ENCODE measurements around the gene KCNH8.

The KCNH8 gene

GRCh38 chr3:19272296-19272695 is 124.0 kb downstream of the KCNH8 start:
- TF ChIP-seq JUND (IDR thresholded peaks at IDR 0.05; ENCODE audit: low read depth) = no peak
- in situ Hi-C loops (cut with HindIII; ENCODE audit: low pct_unique_long_range_greater_than_20kb, low sequenced_read_pairs) = no loop called here

GRCh38 chr3:19273091-19273490 is 124.8 kb downstream of the KCNH8 start:
- TF ChIP-seq JUND (IDR thresholded peaks at IDR 0.05; ENCODE audit: low read depth) = no peak
- DNase-seq (ENCODE audit: low read depth in 1 of 2, low spot score in 1 of 2) = no peak
- in situ Hi-C loops (cut with HindIII; ENCODE audit: low pct_unique_long_range_greater_than_20kb, low sequenced_read_pairs) = no loop called here

More at GRCh38 chr3:19272296-19272695, 124.0 kb downstream of the KCNH8 start:
- no peak for DNase-seq (ENCODE audit: low read depth in 1 of 2, low spot score in 1 of 2)

GRCh38 chr3:19274576-19274975 is 126.3 kb downstream of the KCNH8 start:
- no peak for TF ChIP-seq JUND (IDR thresholded peaks at IDR 0.05; ENCODE audit: low read depth)
- in situ Hi-C loops (cut with HindIII; ENCODE audit: low pct_unique_long_range_greater_than_20kb, low sequenced_read_pairs) = no loop called here
- no peak for DNase-seq (ENCODE audit: low read depth in 1 of 2, low spot score in 1 of 2)

- no peak for DNase-seq (ENCODE audit: low read depth in 1 of 2, low spot score in 1 of 2)
- TF ChIP-seq JUND (IDR thresholded peaks at IDR 0.05; ENCODE audit: low read depth) = no peak
- in situ Hi-C loops (cut with HindIII; ENCODE audit: low pct_unique_long_range_greater_than_20kb, low sequenced_read_pairs) = no loop called here
Measured at GRCh38 chr3:19284974-19285373, 136.7 kb downstream of the KCNH8 start.

- in situ Hi-C loops (cut with HindIII; ENCODE audit: low pct_unique_long_range_greater_than_20kb, low sequenced_read_pairs) = no loop called here
- no peak for TF ChIP-seq JUND (IDR thresholded peaks at IDR 0.05; ENCODE audit: low read depth)
- DNase-seq (ENCODE audit: low read depth in 1 of 2, low spot score in 1 of 2) = no peak
Measured at GRCh38 chr3:19293295-19293694, 145.0 kb downstream of the KCNH8 start.

GRCh38 chr3:19295208-19295607 is 146.9 kb downstream of the KCNH8 start:
- in situ Hi-C loops (cut with HindIII; ENCODE audit: low pct_unique_long_range_greater_than_20kb, low sequenced_read_pairs) = no loop called here
- no peak for DNase-seq (ENCODE audit: low read depth in 1 of 2, low spot score in 1 of 2)
- no peak for TF ChIP-seq JUND (IDR thresholded peaks at IDR 0.05; ENCODE audit: low read depth)

GRCh38 chr3:19331931-19332330 is 183.6 kb downstream of the KCNH8 start:
- in situ Hi-C loops (cut with HindIII; ENCODE audit: low pct_unique_long_range_greater_than_20kb, low sequenced_read_pairs) = no loop called here
- no peak for TF ChIP-seq JUND (IDR thresholded peaks at IDR 0.05; ENCODE audit: low read depth)
- DNase-seq (ENCODE audit: low read depth in 1 of 2, low spot score in 1 of 2) = no peak

- no peak for DNase-seq (ENCODE audit: low read depth in 1 of 2, low spot score in 1 of 2)
- in situ Hi-C loops (cut with HindIII; ENCODE audit: low pct_unique_long_range_greater_than_20kb, low sequenced_read_pairs) = no loop called here
- no peak for TF ChIP-seq JUND (IDR thresholded peaks at IDR 0.05; ENCODE audit: low read depth)
Measured at GRCh38 chr3:19334120-19334519, 185.8 kb downstream of the KCNH8 start.

- TF ChIP-seq JUND (IDR thresholded peaks at IDR 0.05; ENCODE audit: low read depth) = no peak
- in situ Hi-C loops (cut with HindIII; ENCODE audit: low pct_unique_long_range_greater_than_20kb, low sequenced_read_pairs) = no loop called here
- no peak for DNase-seq (ENCODE audit: low read depth in 1 of 2, low spot score in 1 of 2)
Measured at GRCh38 chr3:19338769-19339168, 190.5 kb downstream of the KCNH8 start.

- in situ Hi-C loops (cut with HindIII; ENCODE audit: low pct_unique_long_range_greater_than_20kb, low sequenced_read_pairs) = no loop called here
- DNase-seq (ENCODE audit: low read depth in 1 of 2, low spot score in 1 of 2) = no peak
- no peak for TF ChIP-seq JUND (IDR thresholded peaks at IDR 0.05; ENCODE audit: low read depth)
Measured at GRCh38 chr3:19342389-19342788, 194.1 kb downstream of the KCNH8 start.

- DNase-seq (ENCODE audit: low read depth in 1 of 2, low spot score in 1 of 2) = no peak
- no peak for TF ChIP-seq JUND (IDR thresholded peaks at IDR 0.05; ENCODE audit: low read depth)
- in situ Hi-C loops (cut with HindIII; ENCODE audit: low pct_unique_long_range_greater_than_20kb, low sequenced_read_pairs) = no loop called here
Measured at GRCh38 chr3:19346759-19347158, 198.4 kb downstream of the KCNH8 start.

GRCh38 chr3:19347671-19348070 is 199.4 kb downstream of the KCNH8 start:
- TF ChIP-seq JUND (IDR thresholded peaks at IDR 0.05; ENCODE audit: low read depth) = no peak
- in situ Hi-C loops (cut with HindIII; ENCODE audit: low pct_unique_long_range_greater_than_20kb, low sequenced_read_pairs) = no loop called here
- no peak for DNase-seq (ENCODE audit: low read depth in 1 of 2, low spot score in 1 of 2)

- DNase-seq (ENCODE audit: low read depth in 1 of 2, low spot score in 1 of 2) = no peak
- in situ Hi-C loops (cut with HindIII; ENCODE audit: low pct_unique_long_range_greater_than_20kb, low sequenced_read_pairs) = no loop called here
- no peak for TF ChIP-seq JUND (IDR thresholded peaks at IDR 0.05; ENCODE audit: low read depth)
Measured at GRCh38 chr3:19348500-19348899, 200.2 kb downstream of the KCNH8 start.

- DNase-seq (ENCODE audit: low read depth in 1 of 2, low spot score in 1 of 2) = peak; percentile 18 to 48
- in situ Hi-C loops (cut with HindIII; ENCODE audit: low pct_unique_long_range_greater_than_20kb, low sequenced_read_pairs) = no loop called here
- TF ChIP-seq JUND (IDR thresholded peaks at IDR 0.05; ENCODE audit: low read depth) = no peak
Measured at GRCh38 chr3:19348941-19349564, 200.7 kb downstream of the KCNH8 start.

Measured in T47D (cell line).